H1 (cell line): Measurements from ENCODE around the gene NUB1. TPM values are rescaled to one million over a fixed set of nuclear protein-coding genes. Genes with fewer than 3 reads are reported as not detected.
A peak's percentile ranks its signal among the peaks of the same experiment; 100 is the strongest.

ENCODE experiments used
- CHD2 ChIP-seq: IDR thresholded peaks from 2 replicates; pipeline ENCODE4 v1.6.1; 2012; ENCODE audit warnings: low read length, improper control_type of control experiment
- FOSL1 ChIP-seq: IDR thresholded peaks from 2 replicates; pipeline ENCODE4 v1.6.1; 2011; ENCODE audit warnings: mild to moderate bottlenecking, low read depth, low read length, moderate library complexity; ENCODE audit not compliant: insufficient read depth
- GABPA ChIP-seq: IDR thresholded peaks from 2 replicates; pipeline ENCODE4 v1.6.1; 2011; ENCODE audit warnings: mild to moderate bottlenecking, low read length, moderate library complexity, borderline replicate concordance; ENCODE audit not compliant: insufficient read depth
- JUND ChIP-seq: IDR thresholded peaks from 2 replicates; pipeline ENCODE4 v1.6.1; 2011; ENCODE audit warnings: mild to moderate bottlenecking, improper control_type of control experiment, low read length
- MAFK ChIP-seq: IDR thresholded peaks from 2 replicates; pipeline ENCODE4 v1.6.1; 2012; ENCODE audit warnings: low read depth, mild to moderate bottlenecking, improper control_type of control experiment, low read length
- PHF8 ChIP-seq: fragments of 200-600 bp; sonication (generic); conservative IDR thresholded peaks from 2 replicates; pipeline ENCODE4 v1.7.1; 2012; ENCODE audit warnings: low read depth, mild to moderate bottlenecking, inconsistent platforms, low read length, moderate library complexity
- RAD21 ChIP-seq, 2 experiments: IDR thresholded peaks in 1 of 2; conservative IDR thresholded peaks in 1 of 2; 2 replicates each; pipeline ENCODE4 v1.6.1; 2011; ENCODE audit warnings: low read depth in 2 of 2, low read length in 2 of 2, improper control_type of control experiment in 1 of 2, inconsistent platforms in 1 of 2, mild to moderate bottlenecking in 1 of 2, moderate library complexity in 1 of 2
- polyA plus RNA-seq, 7 experiments: library from polyadenylated mRNA; depleted of rRNA in 3 of 7; stranded (reverse) in 5 of 7; unstranded in 2 of 7; fragments of >200 nt in 5 of 7; fragments of 200-250 nt in 2 of 7; gene quantifications; 1 replicate in 5 of 7; 2 replicates in 1 of 7; 4 replicates in 1 of 7; pipeline versions ENCODE4 v1.2.1 to v1.2.3, GENCODE V29; 2011 to 2013; ENCODE audit warnings: missing spikeins in 2 of 7, mixed read lengths in 2 of 7
- total RNA-seq: library from RNA; stranded (reverse); fragmentation: NEBNext Ultra II Directional; extraction: Animal tissue kit (Norgen Biotek cat#: 25700); gene quantifications from 2 replicates; pipeline ENCODE4 v1.2.1, GENCODE V29; 2021
- TF ChIP-seq, protein P1 (sequence below): fragments of 300-600 bp; sonication (generic); IDR thresholded peaks from 2 replicates; pipeline ENCODE4 v1.7.1; 2012; ENCODE audit warnings: low read length, moderate library complexity, mild to moderate bottlenecking, inconsistent platforms; ENCODE audit not compliant: insufficient replicate concordance
- TF ChIP-seq, protein P2 (sequence below): IDR thresholded peaks from 2 replicates; pipeline ENCODE4 v1.6.1; 2011; ENCODE audit warnings: low read depth, mild to moderate bottlenecking, low read length; ENCODE audit not compliant: insufficient read depth

Gene NUB1
- total and polyA plus RNA-seq, 2 of the 8 experiments (the other 6 are each of a cell fraction or from before 2014, with no cell fraction given) = 22.1 to 43.5 TPM

DNA sequence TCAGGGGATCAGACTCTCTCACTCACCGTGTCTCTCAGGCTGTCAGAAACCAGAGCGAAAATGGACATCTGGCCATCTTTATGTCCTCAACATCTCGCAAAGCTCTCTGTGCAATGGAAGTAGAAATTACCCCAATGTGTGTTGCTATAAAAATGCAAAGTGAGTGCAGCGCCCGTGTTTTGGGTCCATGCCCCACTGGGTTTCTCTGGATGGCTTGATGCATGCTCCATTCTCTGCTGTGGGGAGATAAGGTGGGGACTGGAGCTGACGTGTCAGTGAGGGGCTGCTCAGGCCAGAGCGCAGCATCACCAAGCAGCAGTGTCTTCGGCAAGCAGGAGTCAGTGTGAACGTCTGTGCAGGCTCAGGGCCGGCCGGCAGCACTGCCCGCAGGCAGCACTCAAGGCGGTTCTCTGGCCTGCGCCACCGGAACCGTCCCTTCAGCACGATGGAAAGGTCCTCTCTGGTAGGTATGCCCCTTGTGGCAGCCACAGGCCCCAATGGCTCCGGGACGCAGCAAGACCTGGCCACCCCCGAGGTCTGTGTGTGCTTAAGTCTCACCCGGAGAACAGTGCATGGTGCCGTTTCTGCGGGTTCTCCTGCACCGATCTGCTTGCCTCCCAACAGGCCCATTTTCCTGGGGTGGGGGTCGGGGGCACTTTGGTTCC lies 38.1 kb downstream of the NUB1 start (continued):
- no peak for TF ChIP-seq FOSL1
- TF ChIP-seq, protein P1, sequence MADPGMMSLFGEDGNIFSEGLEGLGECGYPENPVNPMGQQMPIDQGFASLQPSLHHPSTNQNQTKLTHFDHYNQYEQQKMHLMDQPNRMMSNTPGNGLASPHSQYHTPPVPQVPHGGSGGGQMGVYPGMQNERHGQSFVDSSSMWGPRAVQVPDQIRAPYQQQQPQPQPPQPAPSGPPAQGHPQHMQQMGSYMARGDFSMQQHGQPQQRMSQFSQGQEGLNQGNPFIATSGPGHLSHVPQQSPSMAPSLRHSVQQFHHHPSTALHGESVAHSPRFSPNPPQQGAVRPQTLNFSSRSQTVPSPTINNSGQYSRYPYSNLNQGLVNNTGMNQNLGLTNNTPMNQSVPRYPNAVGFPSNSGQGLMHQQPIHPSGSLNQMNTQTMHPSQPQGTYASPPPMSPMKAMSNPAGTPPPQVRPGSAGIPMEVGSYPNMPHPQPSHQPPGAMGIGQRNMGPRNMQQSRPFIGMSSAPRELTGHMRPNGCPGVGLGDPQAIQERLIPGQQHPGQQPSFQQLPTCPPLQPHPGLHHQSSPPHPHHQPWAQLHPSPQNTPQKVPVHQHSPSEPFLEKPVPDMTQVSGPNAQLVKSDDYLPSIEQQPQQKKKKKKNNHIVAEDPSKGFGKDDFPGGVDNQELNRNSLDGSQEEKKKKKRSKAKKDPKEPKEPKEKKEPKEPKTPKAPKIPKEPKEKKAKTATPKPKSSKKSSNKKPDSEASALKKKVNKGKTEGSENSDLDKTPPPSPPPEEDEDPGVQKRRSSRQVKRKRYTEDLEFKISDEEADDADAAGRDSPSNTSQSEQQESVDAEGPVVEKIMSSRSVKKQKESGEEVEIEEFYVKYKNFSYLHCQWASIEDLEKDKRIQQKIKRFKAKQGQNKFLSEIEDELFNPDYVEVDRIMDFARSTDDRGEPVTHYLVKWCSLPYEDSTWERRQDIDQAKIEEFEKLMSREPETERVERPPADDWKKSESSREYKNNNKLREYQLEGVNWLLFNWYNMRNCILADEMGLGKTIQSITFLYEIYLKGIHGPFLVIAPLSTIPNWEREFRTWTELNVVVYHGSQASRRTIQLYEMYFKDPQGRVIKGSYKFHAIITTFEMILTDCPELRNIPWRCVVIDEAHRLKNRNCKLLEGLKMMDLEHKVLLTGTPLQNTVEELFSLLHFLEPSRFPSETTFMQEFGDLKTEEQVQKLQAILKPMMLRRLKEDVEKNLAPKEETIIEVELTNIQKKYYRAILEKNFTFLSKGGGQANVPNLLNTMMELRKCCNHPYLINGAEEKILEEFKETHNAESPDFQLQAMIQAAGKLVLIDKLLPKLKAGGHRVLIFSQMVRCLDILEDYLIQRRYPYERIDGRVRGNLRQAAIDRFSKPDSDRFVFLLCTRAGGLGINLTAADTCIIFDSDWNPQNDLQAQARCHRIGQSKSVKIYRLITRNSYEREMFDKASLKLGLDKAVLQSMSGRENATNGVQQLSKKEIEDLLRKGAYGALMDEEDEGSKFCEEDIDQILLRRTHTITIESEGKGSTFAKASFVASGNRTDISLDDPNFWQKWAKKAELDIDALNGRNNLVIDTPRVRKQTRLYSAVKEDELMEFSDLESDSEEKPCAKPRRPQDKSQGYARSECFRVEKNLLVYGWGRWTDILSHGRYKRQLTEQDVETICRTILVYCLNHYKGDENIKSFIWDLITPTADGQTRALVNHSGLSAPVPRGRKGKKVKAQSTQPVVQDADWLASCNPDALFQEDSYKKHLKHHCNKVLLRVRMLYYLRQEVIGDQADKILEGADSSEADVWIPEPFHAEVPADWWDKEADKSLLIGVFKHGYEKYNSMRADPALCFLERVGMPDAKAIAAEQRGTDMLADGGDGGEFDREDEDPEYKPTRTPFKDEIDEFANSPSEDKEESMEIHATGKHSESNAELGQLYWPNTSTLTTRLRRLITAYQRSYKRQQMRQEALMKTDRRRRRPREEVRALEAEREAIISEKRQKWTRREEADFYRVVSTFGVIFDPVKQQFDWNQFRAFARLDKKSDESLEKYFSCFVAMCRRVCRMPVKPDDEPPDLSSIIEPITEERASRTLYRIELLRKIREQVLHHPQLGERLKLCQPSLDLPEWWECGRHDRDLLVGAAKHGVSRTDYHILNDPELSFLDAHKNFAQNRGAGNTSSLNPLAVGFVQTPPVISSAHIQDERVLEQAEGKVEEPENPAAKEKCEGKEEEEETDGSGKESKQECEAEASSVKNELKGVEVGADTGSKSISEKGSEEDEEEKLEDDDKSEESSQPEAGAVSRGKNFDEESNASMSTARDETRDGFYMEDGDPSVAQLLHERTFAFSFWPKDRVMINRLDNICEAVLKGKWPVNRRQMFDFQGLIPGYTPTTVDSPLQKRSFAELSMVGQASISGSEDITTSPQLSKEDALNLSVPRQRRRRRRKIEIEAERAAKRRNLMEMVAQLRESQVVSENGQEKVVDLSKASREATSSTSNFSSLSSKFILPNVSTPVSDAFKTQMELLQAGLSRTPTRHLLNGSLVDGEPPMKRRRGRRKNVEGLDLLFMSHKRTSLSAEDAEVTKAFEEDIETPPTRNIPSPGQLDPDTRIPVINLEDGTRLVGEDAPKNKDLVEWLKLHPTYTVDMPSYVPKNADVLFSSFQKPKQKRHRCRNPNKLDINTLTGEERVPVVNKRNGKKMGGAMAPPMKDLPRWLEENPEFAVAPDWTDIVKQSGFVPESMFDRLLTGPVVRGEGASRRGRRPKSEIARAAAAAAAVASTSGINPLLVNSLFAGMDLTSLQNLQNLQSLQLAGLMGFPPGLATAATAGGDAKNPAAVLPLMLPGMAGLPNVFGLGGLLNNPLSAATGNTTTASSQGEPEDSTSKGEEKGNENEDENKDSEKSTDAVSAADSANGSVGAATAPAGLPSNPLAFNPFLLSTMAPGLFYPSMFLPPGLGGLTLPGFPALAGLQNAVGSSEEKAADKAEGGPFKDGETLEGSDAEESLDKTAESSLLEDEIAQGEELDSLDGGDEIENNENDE = no peak
- no peak for TF ChIP-seq MAFK
- peak in 1 of 2 experiments; percentile 14; a peak in 1 of 4 replicates for TF ChIP-seq RAD21 (IDR thresholded peaks at IDR 0.05 in 1 of 2, conservative IDR thresholded peaks at IDR 0.05 in 1 of 2; ENCODE audit: low read depth in 2 of 2, low read length in 2 of 2)
- peak; percentile 19; the same call in 1 of the 2 replicates for TF ChIP-seq GABPA
- TF ChIP-seq, protein P2, sequence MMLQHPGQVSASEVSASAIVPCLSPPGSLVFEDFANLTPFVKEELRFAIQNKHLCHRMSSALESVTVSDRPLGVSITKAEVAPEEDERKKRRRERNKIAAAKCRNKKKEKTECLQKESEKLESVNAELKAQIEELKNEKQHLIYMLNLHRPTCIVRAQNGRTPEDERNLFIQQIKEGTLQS = no peak
- no peak for TF ChIP-seq PHF8
- TF ChIP-seq CHD2 = no peak
- TF ChIP-seq JUND = no peak
